Small intestine (tissue), 7 donors: ENCODE data around the gene CELA2A. TPM values are rescaled to one million over a fixed set of nuclear protein-coding genes. Genes with fewer than 3 reads are reported as not detected.
"Not testable (repeated sequence)": the region's sequence is repeated elsewhere in the genome, so short reads cannot be mapped to it uniquely, and the experiment has no call there.

ENCODE experiments used
- DNase-seq, 2 donors: peaks; one replicate each; pipeline versions ENCODE4 v3.0.0 to v3.0.0-alpha.2; 2013
- FAIRE-seq: peaks from 2 replicates; lab custom pipeline; 2012; peaks lifted over from hg19 to GRCh38; lab: Jason Lieb, UNC
- H3K27ac ChIP-seq, 3 donors: one replicate each; pipeline ENCODE4 v1.5.1; 2013; ENCODE audit warnings: low read length in 2 of 3, mild to moderate bottlenecking in 2 of 3, control low read depth in 1 of 3, inconsistent platforms in 1 of 3, low read depth in 1 of 3, moderate library complexity in 1 of 3
- H3K27me3 ChIP-seq, 3 donors: one replicate each; pipeline ENCODE4 v1.6.1; 2013; ENCODE audit warnings: low read length in 3 of 3, inconsistent platforms in 1 of 3; ENCODE audit not compliant: control insufficient read depth in 3 of 3, insufficient read depth in 3 of 3
- H3K36me3 ChIP-seq, 3 donors: one replicate each; pipeline ENCODE4 v1.6.1; 2013; ENCODE audit warnings: low read length in 3 of 3, inconsistent platforms in 1 of 3, low read depth in 1 of 3, mild to moderate bottlenecking in 1 of 3, moderate library complexity in 1 of 3; ENCODE audit not compliant: control insufficient read depth in 3 of 3, insufficient read depth in 2 of 3
- H3K4me1 ChIP-seq, 3 donors: one replicate each; pipeline ENCODE4 v1.6.1; 2013; ENCODE audit warnings: low read length in 2 of 3, inconsistent platforms in 1 of 3, low read depth in 1 of 3, mild to moderate bottlenecking in 1 of 3, moderate library complexity in 1 of 3; ENCODE audit not compliant: control insufficient read depth in 3 of 3, insufficient read depth in 2 of 3
- H3K4me3 ChIP-seq, 3 donors: one replicate each; pipeline ENCODE4 v1.5.1; 2013; ENCODE audit warnings: low read length in 3 of 3, control low read depth in 1 of 3, inconsistent platforms in 1 of 3, low read depth in 1 of 3, mild to moderate bottlenecking in 1 of 3, moderate library complexity in 1 of 3
- H3K9me3 ChIP-seq, 2 donors: one replicate each; pipeline ENCODE4 v1.6.1; 2013; ENCODE audit warnings: low read depth in 1 of 2, low read length in 1 of 2; ENCODE audit not compliant: control insufficient read depth in 2 of 2, insufficient read depth in 1 of 2
- WGBS, 3 donors: extraction: QIAGEN DNeasy Blood & Tissue Kit; methylation state at CpG; one replicate each; pipeline ENCODE4 v1.1.7; 2013; 5-methylcytosine and 5-hydroxymethylcytosine counted together
- polyA plus RNA-seq, 4 donors: library from polyadenylated mRNA; stranded (reverse) in 3 of 4; unstranded in 1 of 4; fragments of 200-250 nt in 3 of 4; fragments of 120-200 nt in 1 of 4; gene quantifications; one replicate each; pipeline versions ENCODE4 v1.2.1 to v1.2.3, GENCODE V29; 2013
- donor health status: healthy with polysubstance abuse.
- donor health status: control.
- donor health status: control.
- donor health status: Bipolar disorder and iron deficiency.
- donor health status: healthy.

Gene CELA2A
- polyA plus RNA-seq, 4 donors: 1.1 to 1.6 TPM; not detected in 2

DNA sequence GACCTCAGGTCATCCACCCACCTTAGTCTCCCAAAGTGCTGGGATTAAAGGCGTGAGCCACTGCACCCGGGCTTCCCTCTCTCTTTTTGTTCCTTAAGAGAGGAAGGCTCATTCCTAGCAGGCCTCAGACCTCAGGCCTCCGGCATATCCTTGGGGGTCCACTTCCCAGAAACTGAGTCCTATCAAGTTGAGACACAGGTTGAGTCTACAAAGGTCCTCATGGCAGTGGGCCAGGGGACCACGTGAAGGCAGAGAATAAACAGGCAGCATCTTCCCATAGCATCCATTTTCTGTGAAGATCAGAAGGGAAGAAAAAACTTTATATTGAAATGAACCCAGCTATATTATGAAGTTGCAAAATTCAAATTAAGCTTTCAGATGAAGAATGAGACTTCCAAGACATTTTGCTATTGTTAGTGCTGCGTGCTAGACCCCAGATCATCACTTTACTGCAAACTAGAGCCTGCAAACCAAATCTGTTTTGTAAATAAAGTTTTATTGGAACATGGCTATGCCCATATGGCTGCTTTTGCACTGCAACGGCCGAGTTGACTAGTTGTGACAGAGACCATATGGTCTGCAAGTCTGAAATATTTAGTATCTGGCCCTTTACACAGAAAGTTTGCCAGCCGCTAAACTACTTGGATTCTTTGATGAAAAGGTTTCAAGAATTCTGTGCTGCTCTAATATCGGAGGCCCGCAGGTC is 3.5 kb upstream of the CELA2A start:
- Histone ChIP-seq H3K27ac (no peak overlapping the region), H3K27me3 (no peaks in the 10 kb centered on the region), H3K4me1 (peaks cover 0 to 13% (median 0%) of the 10 kb centered on the region in 3 donors), H3K9me3 (peaks cover 0 to 20% of the 10 kb centered on the region in 2 donors), H3K36me3 (no peaks in the 10 kb centered on the region), H3K4me3 (no peak overlapping the region)
- FAIRE-seq (no peak), DNase-seq (no peak)
- WGBS, 3 donors: 79 to 88% (median 84%) methylated on average over 10 of the region's 10 CpGs

DNA sequence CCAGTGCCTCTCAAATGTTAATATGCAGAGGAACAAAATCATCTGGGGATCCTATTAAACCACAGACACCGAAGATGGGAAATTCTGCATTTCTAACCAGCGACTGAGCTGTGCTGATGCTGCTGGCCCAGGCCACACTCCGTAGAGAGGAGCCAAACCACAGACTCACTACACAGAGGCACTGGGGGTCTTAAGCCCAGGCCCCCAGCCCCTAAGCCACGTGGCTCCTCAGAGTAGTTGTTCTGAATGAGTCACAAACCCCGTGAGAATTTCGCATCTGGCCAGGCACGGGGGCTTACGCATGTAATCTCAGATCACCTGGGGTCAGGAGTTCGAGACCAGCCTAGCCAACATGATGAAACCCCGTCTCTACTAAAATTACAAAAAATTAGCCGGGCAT is 2.8 kb upstream of the CELA2A start:
- no peak for FAIRE-seq

DNA sequence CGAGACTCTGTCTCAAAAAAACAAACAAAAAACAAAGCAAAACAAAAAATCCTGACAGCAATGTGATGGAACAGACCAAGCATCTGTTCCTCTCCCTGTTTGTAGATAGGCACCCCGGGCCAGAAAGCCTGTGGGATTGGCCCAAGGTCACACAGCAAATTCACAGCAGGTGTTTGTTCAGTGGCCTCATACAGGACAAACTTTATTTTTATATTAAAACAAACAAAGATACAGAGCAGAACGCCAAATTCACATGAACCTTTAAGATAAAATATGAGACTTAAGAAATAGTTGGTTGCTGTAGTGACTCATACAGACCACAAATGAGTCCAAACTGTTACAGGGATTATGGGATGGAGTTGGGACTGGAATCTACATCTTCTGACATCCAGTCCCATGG is 2.3 kb upstream of the CELA2A start:
- WGBS, 3 donors: 38 to 69% (median 50%) methylated on average over 3 of the region's 3 CpGs
- FAIRE-seq (no peak), DNase-seq (no peak)

More for the DNA sequence above, 2.8 kb upstream of the CELA2A start:
- peaks cover 0 to 20% of the 10 kb centered on the region in 2 donors for H3K9me3 ChIP-seq
- DNase-seq: no peak
- H3K27me3 ChIP-seq: no peaks in the 10 kb centered on the region
- H3K4me3 ChIP-seq: no peak overlapping the region
- WGBS, 3 donors: 75 to 84% (median 81%) methylated on average over 11 of the region's 11 CpGs
- H3K36me3 ChIP-seq: no peaks in the 10 kb centered on the region
- H3K4me1 ChIP-seq: peaks cover 0 to 13% (median 0%) of the 10 kb centered on the region in 3 donors
- H3K27ac ChIP-seq: no peak overlapping the region

DNA sequence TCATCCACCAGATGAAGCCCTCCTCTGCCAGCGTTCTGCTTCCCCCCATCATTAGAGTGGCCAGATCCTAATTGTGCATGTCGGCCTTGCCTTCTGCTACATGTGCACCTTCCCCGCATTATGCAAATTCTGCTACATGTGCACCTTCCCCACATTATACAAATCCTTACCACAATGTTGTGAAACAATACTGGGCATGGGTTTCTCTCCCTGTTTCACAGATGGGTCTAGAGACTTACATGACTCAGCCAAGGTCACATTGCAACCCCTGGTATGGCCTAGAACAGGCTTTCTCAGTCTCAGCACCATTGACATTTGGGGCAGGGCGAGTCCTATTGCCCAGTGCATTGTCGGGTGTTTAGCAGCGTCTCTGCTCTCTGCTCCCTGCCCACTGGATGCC is 1.0 kb upstream of the CELA2A start:
- FAIRE-seq: no peak
- no peak for DNase-seq
- Histone ChIP-seq H3K4me3 (no peak overlapping the region), H3K9me3 (peaks cover 0 to 17% of the 10 kb centered on the region in 2 donors), H3K27ac (no peak overlapping the region), H3K4me1 (peaks cover 0 to 13% (median 0%) of the 10 kb centered on the region in 3 donors), H3K36me3 (no peaks in the 10 kb centered on the region), H3K27me3 (no peaks in the 10 kb centered on the region)
- WGBS, 3 donors: 76 to 89% (median 83%) methylated on average over 6 of the region's 6 CpGs

More for the DNA sequence above, 2.3 kb upstream of the CELA2A start:
- Histone ChIP-seq H3K27ac (no peak overlapping the region), H3K4me1 (peaks cover 0 to 13% (median 0%) of the 10 kb centered on the region in 3 donors), H3K36me3 (no peaks in the 10 kb centered on the region), H3K4me3 (no peak overlapping the region), H3K27me3 (no peaks in the 10 kb centered on the region), H3K9me3 (peaks cover 0 to 20% of the 10 kb centered on the region in 2 donors)

DNA sequence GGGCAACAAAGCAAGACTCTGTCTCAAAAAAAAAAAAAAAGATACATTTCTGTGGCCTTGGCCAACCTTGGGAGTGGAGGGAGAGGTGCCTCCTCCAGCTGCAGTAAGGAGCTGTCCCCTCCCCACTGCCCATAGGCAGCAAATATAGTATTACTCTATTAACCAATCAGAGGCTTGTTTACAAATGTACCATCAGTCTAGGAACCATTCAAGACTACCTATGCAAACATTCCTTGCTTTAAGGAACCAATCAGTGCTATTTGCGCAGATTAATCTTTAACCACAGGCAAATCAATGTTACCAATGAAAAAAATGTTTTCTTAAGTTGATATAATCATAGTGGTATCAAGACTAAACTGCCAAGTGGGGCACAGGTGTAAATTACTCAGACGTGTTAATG is 1.1 kb downstream of the CELA2A start:
- no peak overlapping the region for H3K4me3 ChIP-seq
- H3K27ac ChIP-seq: no peak overlapping the region
- DNase-seq (peak in 1 of 2 donors; percentile 47), FAIRE-seq (no peak)
- no peaks in the 10 kb centered on the region for H3K36me3 ChIP-seq
- no peaks in the 10 kb centered on the region for H3K27me3 ChIP-seq
- no peaks in the 10 kb centered on the region for H3K9me3 ChIP-seq
- WGBS, 3 donors: 48 to 60% (median 58%) methylated on average over 2 of the region's 2 CpGs
- H3K4me1 ChIP-seq: peaks cover 0 to 13% (median 0%) of the 10 kb centered on the region in 3 donors

DNA sequence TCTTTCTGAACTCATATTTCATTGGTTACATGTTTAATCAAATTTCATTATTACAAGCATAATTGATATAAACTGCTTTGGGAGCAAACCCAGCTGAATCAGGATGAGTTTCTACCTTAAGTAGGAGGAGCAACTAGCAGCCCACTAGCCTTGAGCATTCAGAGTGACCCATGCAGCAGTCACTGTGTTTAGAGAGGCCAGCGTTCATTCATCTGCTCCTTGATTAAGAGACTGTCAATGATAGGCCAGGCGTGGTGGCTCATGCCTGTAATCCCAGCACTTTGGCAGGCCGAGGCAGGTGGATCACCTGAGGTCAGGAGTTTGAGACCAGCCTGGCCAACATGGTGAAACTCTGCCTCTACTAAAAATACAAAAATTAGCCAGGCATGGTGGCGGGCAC is 1.9 kb downstream of the CELA2A start:
- not testable (repeated sequence) for H3K36me3 ChIP-seq, H3K27me3 ChIP-seq, FAIRE-seq, H3K4me3 ChIP-seq, H3K9me3 ChIP-seq, H3K27ac ChIP-seq
- peak in 1 of 2 donors; percentile 35 for DNase-seq
- H3K4me1 ChIP-seq: peaks cover 0 to 13% (median 0%) of the 10 kb centered on the region in 3 donors
- 61 to 72% (median 67%) methylated on average over 4 of the region's 4 CpGs for WGBS, 3 donors

DNA sequence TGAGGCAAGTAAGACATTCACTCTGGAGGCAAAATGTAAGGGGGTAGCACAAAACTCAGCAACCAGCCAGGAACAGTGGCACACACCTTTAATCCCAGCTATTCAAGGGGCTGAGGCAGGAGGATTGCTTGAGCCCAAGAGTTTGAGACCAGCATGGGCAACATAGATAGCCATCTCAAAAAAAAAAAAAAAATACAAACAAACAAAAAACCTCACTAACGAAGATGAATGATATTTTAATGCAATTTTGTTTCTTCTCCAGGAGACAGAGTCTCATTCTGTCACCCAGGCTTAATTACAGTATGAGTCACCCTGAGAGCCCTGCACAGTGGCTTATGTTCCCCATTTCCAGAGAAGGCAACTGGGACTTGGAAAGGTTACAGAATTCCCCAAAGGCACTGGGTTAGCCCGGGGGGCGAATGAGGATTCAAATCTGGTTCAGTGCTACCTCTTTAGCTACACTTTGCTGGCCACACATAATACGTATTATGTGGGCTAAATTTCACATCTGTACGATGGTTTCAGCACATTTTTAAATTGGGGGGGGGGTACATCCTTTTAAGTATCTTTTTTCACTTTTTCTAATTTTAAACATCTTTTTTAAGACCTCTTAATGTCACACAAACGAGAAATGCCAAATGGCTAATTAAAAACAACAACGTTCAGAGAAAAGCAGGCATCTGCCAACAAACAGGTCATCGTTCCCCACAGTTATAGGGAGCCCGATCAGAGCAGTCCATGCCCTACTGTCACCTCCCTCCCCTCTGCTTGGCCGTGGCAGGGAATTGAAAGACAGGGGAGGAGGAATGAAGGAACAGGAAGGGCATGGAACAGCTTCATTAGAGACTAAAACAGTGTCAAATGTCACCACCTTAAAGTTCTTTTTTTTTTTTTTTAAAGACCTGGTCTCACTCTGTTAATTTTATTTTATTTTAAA is 3.5 kb downstream of the CELA2A start:
- no peak overlapping the region for H3K27ac ChIP-seq
- WGBS, 3 donors: 55 to 56% (median 56%) methylated on average over 10 of the region's 10 CpGs
- DNase-seq (peak in 1 of 2 donors; percentile 27), FAIRE-seq (no peak)
- H3K4me3 ChIP-seq: no peak overlapping the region
- no peaks in the 10 kb centered on the region for H3K27me3 ChIP-seq
- H3K4me1 ChIP-seq: peaks cover 0 to 22% (median 0%) of the 10 kb centered on the region in 3 donors
- H3K36me3 ChIP-seq: no peaks in the 10 kb centered on the region
- no peaks in the 10 kb centered on the region for H3K9me3 ChIP-seq

DNA sequence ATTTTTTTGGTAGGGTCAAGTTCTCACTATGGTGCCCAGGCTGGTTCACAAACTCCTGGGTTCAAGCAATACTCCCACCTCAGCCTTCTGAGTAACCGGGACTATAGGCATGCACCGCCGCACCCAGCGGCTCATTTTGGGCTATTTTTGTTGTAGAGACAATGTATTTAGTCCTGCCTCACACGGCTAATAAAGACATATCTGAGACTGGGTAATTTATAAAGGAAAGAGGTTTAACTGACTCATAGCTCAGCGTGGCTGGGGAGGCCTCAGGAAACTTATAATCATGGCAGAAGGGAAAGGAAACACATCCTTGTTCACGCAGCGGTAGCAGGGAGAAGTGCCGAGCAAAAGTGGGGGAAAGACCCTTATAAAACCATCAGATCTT is 4.2 kb downstream of the CELA2A start:
- Histone ChIP-seq H3K27ac (no peak overlapping the region), H3K9me3 (no peaks in the 10 kb centered on the region), H3K4me1 (peaks cover 0 to 22% (median 0%) of the 10 kb centered on the region in 3 donors), H3K27me3 (no peaks in the 10 kb centered on the region), H3K36me3 (no peaks in the 10 kb centered on the region), H3K4me3 (no peak overlapping the region)
- DNase-seq (no peak), FAIRE-seq (no peak)
- 84 to 86% (median 86%) methylated on average over 9 of the region's 9 CpGs for WGBS, 3 donors
